Amygdala (tissue), 56 donors: Measurements from ENCODE around the gene CELSR1.

ENCODE experiments used
- DNase-seq, 56 donors: peaks; one replicate each; lab custom pipeline; 2025; lab: John Stamatoyannopoulos, UW

The CELSR1 gene

GRCh38 chr22:46371623-46372226, 165.7 kb downstream of the CELSR1 start:
- DNase-seq, result no peak

GRCh38 chr22:46370584-46371291, 166.7 kb downstream of the CELSR1 start:
- DNase-seq, result no peak

GRCh38 chr22:46369716-46370583, 167.5 kb downstream of the CELSR1 start:
- DNase-seq, result no peak

GRCh38 chr22:46368871-46369715, 168.3 kb downstream of the CELSR1 start:
- no peak for DNase-seq

GRCh38 chr22:46368422-46368821, 169.0 kb downstream of the CELSR1 start:
- DNase-seq, result no peak

GRCh38 chr22:46367707-46368191, 169.7 kb downstream of the CELSR1 start:
- DNase-seq, result peak in 9 of 56 donors; percentile 3 to 50 (median 31)

GRCh38 chr22:46366801-46367706, 170.4 kb downstream of the CELSR1 start:
- no peak for DNase-seq

GRCh38 chr22:46366327-46366731, 171.1 kb downstream of the CELSR1 start:
- DNase-seq, result no peak

- no peak for DNase-seq
These were observed 172.2 kb downstream of the CELSR1 start for GRCh38 chr22:46365166-46365624.

GRCh38 chr22:46364341-46365165, 172.9 kb downstream of the CELSR1 start:
- DNase-seq, result no peak

GRCh38 chr22:46363611-46364321, 173.7 kb downstream of the CELSR1 start:
- no peak for DNase-seq

- DNase-seq, result no peak
These were observed 174.4 kb downstream of the CELSR1 start for GRCh38 chr22:46362934-46363515.

GRCh38 chr22:46362203-46362933, 175.1 kb downstream of the CELSR1 start:
- DNase-seq, result no peak

GRCh38 chr22:46361826-46362202, 175.6 kb downstream of the CELSR1 start:
- DNase-seq, result peak in 3 of 56 donors; percentile 12 to 29 (median 20)

- no peak for DNase-seq
These were observed 176.5 kb downstream of the CELSR1 start for GRCh38 chr22:46360891-46361290.

GRCh38 chr22:46360097-46360496, 177.3 kb downstream of the CELSR1 start:
- DNase-seq, result no peak
